HG02870 (cell line): ENCODE measurements around the gene XPC.

Source experiments
- ATAC-seq: cut with Tn5 transposase; IDR thresholded peaks from one replicate; pipeline ENCODE4 v1.9.1; 2021; ENCODE audit warnings: mild to moderate bottlenecking, moderate library complexity; ENCODE audit not compliant: unreplicated experiment

Gene XPC

DNA sequence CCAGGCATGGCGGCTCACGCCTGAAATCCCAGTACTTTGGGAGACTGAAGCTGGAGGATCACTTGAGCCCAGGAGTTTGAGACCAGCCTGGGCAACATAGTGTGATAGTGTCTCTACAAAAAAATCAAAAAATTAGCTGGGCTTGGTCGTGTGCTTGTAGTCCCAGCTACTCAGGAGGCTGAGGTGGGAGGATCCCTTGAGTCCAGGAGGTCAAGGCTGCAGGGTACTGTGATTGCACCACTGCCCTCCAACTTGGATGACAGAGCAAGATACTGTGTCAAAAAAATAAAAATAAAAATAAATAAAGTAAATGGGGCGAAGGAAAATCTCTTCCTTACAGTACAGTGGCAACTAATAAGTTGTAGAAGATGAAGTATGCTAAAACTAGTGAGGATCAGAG is 29.8 kb upstream of the XPC start:
- no peak for ATAC-seq

DNA sequence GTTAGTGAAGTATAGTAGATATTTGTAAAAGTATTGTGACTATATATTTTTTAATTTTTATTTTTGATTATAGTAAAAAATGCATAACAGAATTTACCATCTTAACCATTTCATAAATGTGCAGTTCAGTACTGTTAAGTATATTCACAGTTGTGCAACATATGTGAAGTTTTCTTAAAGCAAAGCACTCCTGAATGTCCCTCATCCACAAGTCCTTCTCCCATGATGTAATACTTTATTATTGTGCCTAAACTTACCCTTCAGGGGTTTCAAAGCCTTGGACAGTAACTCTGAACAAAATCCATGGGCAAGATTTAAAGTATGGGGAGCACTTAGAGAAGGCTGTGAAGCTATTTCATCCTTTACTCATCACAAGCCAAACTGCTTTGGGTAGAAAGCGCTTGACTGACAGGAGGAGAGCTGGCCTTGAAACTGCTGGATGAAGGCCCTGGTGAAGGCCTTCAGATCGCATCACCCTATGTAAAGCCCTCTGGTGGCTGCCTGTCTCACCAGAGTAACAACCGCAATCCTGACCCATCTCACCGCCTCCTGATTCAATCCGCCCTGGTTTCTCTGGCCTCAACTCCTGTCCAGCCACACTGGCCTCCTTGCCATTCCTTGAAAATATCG is 28.3 kb upstream of the XPC start:
- no peak for ATAC-seq

DNA sequence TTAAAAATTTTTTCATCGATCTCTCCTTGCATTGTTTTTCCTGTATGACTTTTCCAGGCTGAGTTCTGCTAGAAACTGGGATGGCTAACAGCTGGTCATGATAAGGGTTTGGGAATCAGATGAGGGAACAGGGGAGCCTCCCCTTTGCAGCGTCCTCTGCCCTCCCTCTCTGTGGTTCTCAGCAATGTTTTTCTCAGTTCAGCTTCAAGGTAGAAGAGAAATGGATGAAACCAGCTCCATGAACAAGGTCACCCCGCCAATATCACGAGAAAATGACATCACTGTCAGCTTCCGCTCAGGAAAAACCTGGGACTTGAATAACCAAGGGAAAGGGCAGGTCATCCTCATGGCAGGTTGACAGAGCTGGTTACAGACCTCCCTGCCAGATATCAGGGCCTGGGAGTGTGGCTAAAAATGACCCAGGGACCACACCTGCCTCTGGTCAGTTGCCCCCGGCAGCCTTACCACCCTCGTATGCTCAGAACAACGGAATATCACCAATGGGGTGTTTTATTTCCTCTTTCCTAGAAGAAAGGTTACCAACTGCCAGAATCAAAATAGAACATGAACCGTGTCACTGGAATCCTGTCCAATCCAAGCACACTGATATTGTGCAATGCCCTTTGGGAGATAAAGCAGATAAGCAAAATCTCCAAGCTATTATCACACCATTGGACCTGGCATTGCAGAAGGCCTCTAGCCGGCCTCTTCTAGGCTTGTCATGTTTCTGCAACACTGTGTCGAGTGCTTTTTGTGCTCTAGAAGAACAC is 26.3 kb upstream of the XPC start:
- ATAC-seq, result no peak

DNA sequence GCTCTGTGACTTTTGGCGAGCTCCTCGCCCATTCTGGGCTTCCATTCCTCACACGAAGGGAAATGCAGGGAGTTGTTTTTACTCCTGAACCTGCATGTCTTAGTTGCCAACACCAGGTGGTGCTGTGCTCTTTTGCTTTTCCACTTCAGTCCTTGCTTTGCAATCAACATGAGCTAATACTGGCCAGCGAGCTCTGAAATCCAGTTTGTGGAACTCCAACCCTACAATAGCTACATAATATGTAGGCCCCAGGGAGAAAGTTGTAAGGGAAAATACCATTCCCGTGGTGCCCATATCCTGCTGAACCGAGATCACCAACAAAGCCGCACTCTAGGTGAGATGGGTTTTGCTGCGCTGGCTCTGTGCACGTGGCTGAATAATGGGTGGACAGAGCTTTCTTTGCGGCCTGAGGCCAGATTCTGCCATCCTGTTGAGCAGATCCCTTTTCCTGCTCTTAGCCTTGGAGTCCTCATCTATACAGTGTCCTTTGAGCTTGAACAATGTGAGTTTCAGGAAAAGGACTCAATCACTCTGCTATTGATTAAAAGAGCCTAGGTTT is 25.2 kb upstream of the XPC start:
- ATAC-seq, result no peak

DNA sequence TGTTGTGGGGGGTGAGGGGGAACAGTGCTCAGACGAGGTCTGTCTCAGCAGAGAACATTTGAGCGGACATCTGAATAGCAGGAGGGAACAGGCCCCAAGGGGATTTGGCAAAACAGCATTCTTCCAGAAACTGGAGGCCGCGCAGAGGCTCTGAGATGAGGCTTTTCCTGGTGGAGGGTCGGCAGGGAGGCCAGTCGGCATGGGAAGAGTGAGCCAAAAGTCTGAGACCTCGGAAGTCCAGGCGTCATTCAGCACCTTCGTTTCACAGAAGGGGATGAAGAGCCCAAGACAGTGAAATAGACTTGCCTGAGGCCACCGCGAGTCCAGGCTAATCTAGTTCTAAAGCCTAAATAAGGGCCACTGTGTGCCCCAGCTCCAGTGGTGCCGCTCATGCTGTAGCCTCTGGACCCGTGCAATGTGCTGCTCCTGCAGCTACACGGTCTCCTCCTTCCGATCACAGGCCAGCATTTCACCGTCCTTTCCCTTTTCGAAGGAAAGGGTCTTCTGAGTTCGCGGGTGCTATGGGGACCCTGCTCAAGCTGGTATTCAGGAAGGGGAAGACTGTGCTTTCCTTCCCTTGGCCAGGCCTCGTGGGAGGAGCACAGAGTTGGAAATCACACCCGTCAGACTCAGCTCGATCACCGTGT is 24.6 kb upstream of the XPC start:
- no peak for ATAC-seq

DNA sequence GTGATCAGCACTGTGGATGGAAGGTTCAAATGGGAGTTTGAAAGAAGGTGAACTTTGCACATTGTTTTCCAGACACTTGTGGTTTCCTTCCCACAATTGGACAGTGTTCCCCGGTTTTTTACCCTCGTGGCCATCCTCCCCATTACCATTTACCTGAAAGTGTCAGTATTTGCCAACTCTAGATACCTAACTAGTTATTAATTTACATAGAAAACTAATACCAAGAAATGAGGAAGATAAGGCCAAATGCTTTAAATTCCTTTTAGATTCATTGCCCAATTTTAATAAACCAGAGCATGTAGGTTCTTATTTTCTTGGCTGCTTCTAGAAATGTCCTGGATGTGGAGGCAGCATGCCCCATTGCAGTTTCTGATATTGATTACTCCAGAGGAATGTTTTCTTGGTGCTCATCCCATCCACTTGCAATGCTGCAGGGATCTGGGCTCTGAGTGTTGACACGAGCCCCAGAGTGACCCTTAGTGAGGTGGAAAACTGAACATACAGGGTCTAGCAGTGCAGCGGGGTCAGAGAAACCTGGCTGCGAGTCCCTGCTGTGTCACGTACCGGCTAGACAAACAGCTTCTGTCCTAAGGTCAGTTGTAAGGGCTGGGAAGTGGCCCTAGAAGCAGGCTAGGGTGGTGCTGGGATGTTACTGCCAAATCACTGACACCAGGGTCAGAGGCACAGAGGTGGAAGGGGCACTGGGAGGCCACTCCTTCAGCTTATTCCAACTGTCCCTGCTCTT is 23.7 kb upstream of the XPC start:
- ATAC-seq, result no peak

DNA sequence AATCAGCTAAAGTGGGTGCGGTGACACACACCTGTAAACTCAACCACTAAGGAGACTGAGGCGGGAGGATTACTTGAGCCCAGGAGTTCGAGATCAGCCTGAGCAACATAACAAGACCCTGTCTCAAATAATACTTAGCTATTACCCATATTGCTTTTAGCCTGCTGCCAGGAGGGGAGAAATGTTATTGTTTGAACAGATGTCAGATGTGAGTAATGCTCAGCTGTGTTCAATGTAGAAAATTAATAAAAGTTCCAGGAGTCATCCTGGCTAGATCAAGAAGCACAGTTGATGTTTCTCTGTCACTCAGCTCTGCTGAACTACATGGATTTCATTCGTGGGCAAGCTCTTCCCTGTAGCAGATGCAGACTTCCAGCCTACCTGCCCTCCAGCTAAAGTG is 22.4 kb upstream of the XPC start:
- no peak for ATAC-seq

DNA sequence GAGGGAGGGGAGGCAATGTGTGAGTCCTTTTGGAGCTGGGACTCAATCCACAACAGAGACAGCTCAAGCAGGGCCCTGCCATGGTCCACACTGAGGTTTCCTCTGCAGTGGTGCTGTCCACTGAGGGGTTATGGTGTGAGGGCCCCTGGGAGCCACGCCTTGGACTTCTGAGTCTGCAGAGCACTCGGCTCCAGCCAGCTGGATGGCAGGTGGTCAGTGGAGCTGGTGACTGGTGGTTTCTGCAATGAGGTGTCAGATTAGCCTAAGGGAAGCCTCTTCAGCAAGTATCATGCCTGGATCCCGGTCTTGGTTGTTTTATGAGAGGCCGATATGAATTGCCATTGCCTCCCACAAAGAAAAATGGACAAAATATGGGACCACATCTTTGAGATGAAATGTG is 21.9 kb upstream of the XPC start:
- ATAC-seq, result no peak

DNA sequence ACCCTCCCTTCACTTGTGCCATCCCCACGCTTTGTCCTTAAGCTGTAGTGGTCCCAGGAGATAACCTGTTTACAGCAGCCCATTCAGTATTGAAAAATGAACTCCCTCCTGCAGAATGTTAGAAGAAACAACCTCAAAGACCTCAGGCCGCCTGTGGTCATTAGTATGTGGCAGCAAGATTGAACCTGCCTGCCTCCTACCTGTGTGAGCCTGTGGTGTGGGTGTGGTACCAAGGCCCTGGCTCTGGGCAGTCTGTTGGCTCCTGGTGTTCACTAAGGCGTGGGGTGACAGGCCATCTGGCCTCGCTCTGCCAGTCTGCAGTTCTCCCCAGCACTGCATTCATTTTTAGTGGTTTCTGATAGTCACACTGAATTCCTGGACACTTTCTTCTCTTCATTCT is 21.2 kb upstream of the XPC start:
- no peak for ATAC-seq

DNA sequence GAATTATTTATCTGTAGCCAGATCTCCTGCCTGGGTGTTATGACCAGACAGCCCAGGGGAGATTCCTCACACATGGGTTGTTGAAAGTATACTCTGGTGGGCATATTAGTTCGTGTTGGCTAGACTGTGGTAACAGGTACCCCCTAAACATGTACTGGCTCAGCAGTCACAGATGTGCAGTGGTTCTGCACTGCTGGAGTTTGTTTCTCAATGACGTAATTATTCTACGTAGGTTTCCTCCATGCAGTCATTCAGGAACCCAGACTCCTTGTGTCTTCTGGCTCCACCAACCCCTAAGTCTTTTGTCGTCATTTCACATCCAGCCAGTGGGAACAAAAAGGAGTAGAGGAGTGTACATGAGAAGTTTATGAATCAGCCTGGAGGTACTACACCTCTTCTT is 16.5 kb upstream of the XPC start:
- no peak for ATAC-seq

DNA sequence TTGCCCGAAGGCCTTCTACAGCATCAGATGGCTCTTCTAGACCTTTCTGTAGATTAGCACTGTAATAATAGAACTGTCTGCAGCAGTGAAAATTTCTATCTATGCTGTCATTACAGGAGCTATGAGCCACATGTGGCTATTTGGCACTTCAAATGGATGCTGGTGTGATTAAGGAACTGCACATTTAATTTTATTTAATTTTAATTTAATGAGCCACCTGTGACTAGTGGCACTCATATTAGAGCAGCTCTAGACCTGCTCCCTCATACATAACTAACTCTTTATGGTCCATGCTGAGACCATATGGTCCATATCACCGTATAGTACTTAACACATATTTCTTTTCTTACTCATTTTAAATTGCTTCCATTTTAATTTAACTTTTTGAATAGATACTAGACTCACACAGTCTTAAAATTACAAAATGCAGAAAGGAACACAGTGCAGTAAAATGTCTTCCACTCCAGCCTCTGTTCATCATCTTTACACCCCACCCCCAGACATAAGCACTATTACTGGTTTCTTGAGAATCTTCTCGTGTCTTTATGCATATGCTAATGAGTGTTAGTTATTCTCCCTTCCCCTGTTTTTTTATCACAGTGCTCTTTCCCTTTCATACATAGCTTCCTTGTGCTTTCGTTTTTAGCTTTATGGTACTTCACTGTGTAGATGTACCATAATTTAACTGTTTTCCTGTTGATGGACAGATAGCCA is 9.8 kb upstream of the XPC start:
- no peak for ATAC-seq

DNA sequence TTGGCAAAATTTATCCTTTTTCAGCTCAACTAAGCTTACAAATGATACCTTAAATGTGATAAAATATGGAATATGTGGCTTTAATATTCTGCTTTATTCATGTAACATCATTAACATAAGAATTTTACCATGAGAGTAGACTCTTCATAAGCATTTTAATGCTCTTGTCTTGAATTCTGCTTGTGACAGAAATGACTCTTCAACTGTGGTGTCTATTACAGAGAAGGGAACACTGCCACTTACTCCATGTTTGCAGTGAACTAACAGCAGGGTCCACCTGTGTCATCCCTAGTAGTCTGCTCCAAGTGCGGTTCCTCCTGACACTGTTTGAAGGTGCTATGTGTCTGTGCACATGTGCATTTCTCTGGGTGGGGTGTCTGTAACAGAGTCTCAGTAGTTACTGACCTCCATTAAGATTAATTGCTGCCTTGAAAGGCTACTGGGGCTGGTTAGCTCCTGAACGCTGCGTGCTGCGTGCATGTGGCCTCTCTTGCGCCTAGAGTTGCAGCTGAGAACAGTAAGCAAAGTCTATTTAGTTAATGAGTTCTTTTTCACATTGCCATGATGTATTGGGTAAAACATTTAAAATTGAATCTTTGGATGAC is 8.6 kb upstream of the XPC start:
- ATAC-seq, result no peak

DNA sequence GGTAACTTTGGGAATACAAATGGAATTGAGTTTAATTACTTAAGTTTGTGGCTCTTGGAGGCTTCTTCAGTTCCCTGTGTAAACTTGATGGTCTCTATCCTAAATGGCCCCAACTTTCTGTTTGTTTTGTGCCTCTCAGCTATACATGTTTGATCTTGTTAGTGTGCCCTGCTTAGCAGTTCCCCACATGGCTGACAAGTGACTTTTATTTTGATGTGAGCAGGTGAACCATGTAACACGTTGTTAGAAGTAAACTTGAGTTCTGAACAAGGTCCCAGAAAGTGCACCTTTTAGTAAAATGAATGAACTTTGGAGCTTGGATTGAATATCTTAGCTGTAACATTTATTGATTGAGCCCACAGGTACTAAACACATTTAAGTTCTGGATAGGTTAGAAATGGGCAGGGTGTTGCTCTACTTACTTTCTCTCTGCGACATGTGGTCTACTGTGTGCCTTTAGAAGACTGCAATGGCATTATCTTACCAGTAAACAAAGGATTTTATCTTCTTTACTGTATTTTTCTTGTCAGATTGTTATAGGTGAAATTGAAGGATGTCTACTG is 4.7 kb upstream of the XPC start:
- ATAC-seq, result no peak

DNA sequence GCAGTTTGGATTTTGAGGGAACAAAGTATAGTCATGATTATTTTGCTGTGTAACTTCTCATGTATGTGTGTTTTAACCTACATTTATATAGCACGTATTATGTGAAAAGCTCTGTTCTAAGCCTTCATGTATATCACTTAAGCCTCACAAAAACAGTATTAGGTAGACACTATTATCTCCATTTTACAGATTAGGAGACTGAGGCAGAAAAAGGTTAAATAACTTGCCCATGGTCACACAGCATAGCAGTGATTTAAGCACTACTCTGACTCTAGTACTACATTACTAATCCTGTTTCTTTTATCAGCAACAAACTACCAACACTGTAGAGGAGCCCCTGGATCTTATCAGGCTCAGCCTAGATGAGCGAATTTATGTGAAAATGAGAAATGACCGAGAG is 2.9 kb upstream of the XPC start:
- no peak for ATAC-seq

DNA sequence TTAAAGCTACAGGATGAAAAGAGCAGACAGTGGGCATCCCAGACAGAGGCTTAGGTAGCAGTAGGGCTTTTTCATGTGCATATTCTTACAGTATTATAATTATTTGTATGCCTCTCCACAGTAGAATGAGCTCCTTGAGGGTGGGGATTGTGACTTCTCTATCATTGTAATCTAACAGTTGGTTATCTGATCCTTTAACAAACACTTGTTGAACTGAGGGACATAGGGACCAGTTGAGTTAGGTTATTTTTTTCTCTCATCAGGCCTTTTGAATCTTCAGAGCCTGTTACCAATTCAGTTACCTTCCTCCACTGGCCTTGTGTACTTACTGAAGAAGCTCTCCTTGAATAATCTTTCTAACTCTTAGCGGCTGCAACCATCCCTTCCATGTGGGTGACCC is 1.4 kb upstream of the XPC start:
- no peak for ATAC-seq

DNA sequence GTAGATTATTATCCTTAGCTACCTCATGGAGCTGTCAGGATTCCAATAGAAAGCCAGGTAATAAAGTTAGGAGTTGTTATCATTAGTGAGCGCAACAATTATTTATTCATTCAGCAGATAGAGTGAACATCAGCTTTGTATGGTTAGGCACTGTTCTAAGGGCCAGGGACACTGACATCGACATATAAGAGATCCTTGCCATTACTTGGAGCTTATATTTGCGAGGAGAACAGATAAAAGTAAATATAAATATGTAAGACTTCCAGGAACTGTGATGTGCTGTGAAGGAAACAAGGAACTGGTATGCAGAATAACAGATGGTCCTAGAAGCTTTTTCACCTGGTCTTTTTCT is 689 bp upstream of the XPC start:
- ATAC-seq, result no peak

DNA sequence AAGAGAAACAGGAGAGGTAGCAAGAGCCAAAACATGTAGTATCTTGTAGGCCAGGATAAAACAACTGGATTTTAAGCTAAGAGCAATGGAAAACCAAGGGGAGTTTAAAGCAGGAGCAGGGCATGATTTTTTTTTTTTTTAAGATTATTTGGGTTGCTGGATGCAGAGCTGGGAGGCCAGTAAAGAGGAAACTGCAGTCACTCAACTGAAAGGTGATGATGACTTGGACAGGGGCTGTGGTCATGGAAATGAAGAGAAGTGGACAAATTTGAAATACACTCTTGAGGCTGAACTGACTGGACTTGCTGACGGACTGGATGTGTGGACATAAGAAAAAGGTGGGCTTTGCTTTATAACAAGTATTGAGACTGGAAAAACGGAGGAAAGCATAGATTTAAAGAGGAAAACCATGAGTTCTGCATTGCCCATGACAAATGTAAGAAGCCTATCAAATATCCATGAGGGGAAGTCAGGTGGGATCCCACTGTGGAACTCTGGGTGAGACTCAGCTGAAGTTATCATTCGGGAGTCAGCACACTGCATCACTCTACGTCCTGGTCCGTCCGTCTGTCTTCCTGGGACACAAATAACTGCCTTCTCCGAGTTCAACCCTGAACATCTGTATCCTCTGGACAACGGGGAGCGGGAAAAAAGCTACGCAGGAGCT is 688 bp downstream of the XPC start:
- peak; percentile 2 for ATAC-seq

DNA sequence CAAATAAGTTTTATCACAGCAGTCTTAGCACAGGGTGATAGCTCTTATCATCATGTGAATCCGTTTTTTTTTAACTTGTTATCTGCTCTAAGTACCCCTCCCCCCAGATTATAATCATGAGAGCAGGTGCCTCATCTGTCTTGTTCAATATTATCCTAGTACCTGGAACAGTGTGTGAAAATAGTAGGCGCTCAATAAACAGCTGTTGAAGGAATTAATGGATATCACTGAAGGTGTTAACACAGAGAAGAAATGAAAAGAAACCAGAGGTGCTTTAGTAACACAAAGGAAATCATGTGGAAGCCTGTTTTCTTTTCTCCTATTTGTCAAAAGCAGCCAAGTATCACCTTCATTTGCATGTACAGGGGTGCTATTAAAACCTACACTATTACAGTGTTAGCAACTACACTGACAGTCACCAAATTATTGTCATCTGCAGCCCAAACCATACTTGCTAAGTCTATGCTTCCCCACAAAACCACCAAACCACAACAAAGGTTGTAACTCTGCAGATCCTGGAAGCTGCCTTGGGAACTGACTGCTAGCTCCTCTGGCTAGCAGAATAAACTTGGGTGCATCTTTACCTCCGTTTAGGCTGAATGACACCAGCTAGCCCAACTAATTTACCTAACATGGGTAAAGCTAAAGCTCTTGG is 2.9 kb downstream of the XPC start:
- ATAC-seq, result peak; percentile 36

DNA sequence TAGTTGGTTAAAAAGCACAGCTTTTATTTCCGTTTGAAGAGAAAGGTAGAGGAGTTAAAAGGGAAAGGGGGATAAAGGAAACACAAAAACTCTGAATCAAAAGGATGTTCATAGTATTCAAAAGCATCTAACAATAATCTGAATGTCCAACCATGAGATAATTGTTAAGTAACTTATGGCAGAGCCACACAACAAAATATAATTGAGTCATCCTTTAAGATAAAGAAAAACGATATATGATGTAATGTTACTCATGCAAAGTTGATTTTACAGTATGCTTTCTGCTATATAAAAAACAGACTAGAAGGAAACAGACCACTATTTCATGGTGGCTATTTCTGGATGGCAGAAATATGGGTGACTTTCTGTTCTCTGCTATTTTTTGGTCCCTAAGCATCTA is 3.9 kb downstream of the XPC start:
- ATAC-seq, result no peak
